HG03520 (cell line): ENCODE data around the gene KCNH4.
"Not testable (repeated sequence)": the region's sequence is repeated elsewhere in the genome, so short reads cannot be mapped to it uniquely, and the experiment has no call there.

ENCODE experiments used
- ATAC-seq: cut with Tn5 transposase; IDR thresholded peaks from one replicate; pipeline ENCODE4 v1.9.1; 2021; ENCODE audit warnings: mild to moderate bottlenecking, moderate library complexity; ENCODE audit not compliant: unreplicated experiment

KCNH4 gene

GRCh38 chr17:42179911-42180410, 981 bp downstream of the KCNH4 start:
- ATAC-seq, result no peak

DNA sequence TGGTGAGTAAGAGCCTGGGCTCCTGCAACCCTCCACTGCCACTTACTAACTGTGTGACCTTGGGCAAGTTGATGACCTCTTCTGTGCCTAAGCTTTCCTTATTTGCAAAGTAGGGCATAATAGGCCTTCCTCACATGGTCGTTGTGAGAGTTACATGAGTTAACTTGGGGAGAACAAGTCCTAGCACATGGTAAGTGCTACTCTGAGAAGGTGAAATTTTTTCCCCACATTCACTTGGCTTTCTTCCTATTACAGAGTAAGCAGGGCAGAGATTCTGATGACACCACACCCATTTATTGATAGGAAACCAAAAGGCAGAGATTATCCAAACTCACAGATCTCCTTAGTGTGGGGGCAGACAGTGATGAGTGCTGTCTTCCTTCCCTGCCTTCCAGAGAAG, 1.6 kb downstream of the KCNH4 start:
- ATAC-seq, result no peak

DNA sequence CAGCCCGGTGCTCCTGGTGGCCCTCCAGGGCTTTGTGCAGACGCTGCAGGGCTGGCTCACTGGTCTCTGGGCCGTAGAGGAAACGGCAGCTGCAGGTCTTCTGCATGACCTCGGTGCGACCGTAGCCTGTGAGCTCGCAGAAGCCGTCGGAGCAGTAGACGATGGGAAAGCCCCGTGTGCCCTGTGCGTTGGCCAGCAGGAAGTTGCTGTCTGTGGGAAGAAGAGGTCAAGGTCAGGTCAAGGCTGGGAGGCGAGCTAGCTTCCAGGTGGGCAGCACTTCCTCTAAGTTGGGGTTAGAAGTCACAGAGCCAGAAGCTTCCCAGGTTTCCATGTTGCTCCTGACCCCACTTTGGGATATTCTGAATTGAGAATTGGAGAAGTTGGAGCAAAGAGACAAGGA, 2.1 kb downstream of the KCNH4 start:
- ATAC-seq, result no peak

GRCh38 chr17:42177684-42178083, 3.3 kb downstream of the KCNH4 start:
- ATAC-seq, result no peak

DNA sequence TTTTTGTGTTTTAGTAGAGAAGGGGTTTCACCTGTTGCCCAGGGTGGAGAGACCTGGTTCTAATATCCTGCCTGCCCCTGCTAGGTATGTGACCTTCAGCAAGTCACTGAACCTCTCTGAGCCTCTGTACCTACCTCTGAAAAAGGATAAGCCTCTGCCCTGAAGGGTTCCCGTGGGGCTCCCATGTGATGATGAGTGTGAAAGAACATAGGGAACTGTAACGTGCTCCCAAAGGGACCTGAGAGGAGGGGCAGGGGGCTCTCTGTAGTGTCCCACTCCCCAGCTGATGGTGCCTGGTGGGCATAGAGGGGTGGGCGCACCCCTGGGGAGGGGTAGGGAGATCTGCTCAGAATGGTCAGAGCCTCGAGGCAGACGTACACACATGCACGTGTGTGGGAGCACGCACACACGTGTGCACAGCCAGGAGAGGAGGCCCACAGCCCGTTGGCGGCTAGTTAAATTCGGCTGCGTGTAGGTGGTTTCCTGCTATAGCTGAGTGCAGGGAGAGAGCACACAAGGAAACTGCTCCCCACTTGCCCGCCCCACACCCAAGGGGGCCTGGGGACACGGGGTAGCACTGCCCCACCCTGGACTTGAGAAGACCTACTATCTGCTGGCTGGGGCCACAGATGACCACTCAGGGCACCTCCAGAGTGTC, 6.7 kb downstream of the KCNH4 start:
- ATAC-seq, result no peak

- ATAC-seq, result no peak
Observed at GRCh38 chr17:42171831-42172230, 9.1 kb downstream of the KCNH4 start.

- ATAC-seq, result no peak
Observed at GRCh38 chr17:42169351-42169750, 11.6 kb downstream of the KCNH4 start.

- ATAC-seq, result no peak
Observed at GRCh38 chr17:42167807-42168206, 13.1 kb downstream of the KCNH4 start.

GRCh38 chr17:42166196-42166763, 14.7 kb downstream of the KCNH4 start:
- no peak for ATAC-seq

DNA sequence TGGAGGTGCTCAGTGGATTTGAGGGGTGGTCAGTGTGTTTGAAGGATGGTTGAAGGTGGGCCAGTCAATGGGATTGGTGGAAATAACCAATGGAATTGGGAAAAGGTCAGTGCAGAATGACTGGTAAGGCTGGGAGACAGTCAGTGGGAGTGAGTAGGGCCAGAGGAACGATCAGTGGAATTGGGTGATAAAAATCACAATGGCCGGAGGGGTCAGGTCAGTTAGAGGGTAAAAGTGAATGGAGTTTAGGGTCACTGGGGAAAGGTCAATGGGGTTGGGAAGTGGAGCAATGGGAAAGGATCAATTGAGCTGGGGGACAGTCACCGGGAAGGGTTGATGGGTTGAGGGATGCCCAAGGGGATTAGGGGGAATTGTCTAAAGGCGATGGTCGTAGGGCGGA, 15.2 kb downstream of the KCNH4 start:
- ATAC-seq, result no peak

DNA sequence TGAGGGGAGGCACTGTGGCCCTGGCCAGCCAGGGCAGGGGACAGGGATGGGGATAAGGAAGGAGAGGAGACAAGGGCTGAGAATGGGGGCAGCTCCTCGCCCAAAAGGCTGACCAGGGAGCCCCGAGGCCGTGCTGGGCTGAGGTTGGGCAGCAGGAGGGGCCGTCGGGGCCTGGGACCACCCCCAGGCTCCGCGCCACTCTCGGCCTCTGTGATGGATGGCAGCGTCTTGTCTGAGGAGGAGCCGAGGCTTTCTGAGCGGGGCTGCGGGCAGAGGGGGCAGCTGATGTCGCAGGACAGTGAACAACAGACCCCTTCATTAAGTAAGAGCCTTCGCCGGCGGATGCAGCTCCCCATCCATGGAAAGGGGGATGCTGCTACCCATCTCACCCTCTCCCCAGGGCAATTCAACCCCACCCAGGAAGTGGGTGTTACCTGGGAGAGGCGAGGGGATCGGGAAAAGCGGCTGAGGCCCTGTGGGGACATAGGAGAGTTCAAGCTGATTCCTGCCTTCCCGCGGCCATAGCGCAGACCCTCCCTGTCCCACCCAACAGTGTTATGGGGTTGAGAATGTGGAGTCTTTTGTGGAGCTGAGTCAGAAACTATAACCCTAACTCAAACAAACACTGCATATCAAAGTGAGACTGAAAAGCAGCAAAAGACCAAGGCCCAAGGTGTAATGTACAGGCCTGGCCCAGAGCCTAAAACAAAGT, 17.1 kb downstream of the KCNH4 start:
- no peak for ATAC-seq

DNA sequence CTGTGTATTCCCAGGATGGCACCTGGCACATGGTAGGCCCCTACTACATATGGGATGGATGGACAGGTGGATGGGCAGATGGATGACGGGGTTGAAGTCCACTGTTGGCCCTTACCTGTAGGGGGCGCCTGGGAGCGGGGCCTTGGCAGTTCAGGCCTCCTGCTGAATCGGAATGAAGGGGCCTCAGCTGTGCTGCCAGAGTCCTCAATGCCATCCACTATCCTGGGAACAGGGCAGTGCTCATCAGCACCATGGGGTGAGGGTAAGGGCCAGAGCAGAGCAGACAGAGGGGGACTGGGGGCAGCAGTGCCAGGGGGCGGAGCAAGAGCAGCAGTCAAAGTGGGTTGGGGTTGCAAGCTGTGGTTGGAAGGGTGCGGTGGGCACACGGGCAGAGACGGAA, 17.8 kb downstream of the KCNH4 start:
- no peak for ATAC-seq

GRCh38 chr17:42160531-42160910, 20.4 kb downstream of the KCNH4 start:
- no peak for ATAC-seq

GRCh38 chr17:42159796-42160530, 21.0 kb downstream of the KCNH4 start:
- ATAC-seq, result no peak

GRCh38 chr17:42155614-42156045, 25.3 kb downstream of the KCNH4 start:
- ATAC-seq, result no peak

DNA sequence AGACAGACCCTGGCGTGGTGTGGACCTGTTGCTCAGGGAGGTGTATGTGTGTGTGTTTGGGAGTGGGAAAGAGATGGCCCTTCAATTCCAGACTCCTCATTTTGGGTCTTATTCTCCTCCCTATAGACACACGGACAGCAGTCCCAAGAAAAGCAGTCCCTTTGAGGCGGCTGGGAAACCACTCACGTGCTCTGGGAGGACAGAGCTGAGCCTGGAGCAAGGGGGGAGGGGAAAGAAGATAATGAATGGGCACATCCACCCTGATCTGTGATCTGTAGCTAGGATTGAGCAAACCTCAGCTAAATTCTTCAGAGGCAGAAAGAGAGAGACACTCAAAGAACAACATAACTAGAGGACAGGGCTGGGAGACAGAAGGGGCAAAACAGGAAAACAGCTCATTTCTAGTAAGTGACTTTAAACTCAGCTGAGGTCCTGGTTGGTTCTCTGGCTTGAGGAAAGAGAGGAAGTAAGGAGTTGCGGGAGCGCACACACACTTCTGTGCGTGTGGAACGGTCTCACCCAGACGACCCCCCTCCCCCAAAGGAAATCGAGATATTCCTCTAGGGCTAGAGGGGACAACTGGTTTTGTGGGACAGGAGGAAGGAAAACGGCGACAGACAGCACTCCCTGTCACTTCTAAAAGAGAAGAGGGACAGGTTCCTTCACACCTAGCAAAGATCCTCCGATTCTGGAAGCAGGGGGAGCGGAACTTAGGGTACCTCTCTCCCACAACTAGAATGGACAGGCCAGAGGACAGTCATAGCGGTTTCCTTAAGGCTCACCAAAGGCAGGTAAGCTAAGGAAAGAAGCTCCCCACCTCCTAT, 26.8 kb downstream of the KCNH4 start:
- ATAC-seq, result no peak

DNA sequence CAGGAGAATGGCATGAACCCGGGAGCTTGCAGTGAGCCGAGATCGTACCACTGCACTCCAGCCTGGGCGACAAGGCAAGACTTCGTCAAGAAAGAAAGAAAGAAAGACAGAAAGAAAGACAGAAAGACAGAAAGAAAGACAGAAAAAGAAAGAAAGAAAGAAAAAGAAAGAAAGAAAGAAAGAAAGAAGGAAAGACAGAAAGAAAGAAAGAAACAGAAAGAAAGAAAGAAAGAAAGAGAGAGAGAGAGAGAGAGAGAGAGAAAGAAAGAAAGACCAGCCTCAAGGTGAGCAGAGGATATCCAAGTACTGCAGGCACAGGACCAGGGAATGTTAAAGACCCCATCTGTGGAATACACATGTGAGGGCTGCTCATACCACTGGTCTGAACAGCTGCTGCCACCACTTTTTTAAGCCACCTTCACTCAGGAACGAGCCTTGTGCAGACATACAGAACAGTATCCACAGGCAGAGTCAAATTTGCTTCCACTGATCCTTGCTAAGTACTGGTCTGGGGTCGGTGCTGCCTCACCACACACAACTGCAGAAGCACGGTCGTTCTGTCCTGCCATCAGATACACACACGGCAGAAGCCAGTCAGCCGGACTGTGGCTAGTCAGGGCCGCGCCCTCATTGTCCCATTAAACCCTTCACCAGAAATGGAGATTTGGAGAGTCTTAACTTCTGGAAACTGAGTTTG, 33.9 kb downstream of the KCNH4 start:
- ATAC-seq, result no peak

GRCh38 chr17:42143138-42143537, 37.8 kb downstream of the KCNH4 start:
- not testable (repeated sequence) for ATAC-seq

DNA sequence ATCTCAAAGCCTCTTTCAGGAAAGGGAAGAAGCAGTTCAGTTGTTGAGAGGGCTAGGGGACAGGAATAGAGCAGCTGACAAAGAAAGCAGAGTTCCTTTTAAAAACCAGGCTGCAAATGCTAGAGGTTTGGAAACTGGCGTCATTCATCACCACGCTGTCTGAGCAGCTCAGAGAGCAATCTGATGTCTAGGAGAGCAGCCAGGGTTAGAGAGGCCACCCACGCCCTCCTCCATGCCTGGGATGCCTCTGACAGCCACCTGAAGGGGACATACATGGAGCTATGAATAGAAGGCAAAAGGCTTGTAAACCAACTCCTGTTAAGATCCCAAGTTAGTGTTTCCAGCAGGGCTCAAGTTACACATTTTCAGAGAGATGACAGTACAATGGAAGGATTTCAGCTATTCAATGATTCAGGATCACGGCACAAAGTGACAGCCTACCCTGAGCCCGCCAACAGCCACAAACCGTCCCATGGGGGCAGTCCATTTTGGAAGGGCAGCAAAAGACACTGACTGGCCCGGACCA, 38.5 kb downstream of the KCNH4 start:
- no peak for ATAC-seq

- ATAC-seq, result no peak
Observed at GRCh38 chr17:42141382-42141781, 39.6 kb downstream of the KCNH4 start.
